HG03354 (cell line): ENCODE measurements around the gene BPIFB6.

ENCODE experiments used
- ATAC-seq: cut with Tn5 transposase; IDR thresholded peaks from one replicate; pipeline ENCODE4 v1.9.1; 2021; ENCODE audit warnings: mild to moderate bottlenecking; ENCODE audit not compliant: unreplicated experiment, poor library complexity, severe bottlenecking

BPIFB6 gene

DNA sequence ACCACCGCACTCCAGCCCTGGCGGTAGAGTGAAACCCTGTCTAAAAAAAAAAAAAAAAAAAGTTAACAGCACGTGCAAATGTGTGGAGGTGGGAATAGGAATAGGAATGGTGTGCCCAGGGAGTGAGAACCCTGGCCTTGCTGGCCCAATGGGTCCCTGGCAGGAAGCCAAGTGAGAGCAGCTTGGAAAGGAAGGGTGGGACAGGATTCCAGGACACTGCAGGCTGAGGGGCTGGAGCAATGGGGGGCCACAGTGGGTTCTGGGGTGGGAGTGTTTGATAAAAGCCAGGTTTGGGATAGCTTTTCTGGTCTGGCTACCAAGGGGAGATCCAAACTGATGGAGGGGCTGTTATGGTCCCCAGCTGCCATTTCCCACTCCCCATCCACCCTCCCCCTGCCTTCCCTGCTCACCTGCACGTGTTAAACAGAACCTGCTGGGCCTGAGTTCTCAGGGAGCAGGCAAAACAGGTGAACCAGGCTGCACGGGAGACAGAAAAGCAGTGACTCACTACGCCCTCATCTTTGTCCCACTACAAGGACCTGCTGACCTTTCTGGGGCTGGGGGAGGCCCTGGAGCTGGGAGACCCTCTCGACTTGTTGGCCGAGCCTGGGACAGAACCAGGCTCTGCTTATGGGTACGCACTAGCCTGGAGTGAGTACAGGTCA, 30.5 kb upstream of the BPIFB6 start:
- ATAC-seq: no peak

DNA sequence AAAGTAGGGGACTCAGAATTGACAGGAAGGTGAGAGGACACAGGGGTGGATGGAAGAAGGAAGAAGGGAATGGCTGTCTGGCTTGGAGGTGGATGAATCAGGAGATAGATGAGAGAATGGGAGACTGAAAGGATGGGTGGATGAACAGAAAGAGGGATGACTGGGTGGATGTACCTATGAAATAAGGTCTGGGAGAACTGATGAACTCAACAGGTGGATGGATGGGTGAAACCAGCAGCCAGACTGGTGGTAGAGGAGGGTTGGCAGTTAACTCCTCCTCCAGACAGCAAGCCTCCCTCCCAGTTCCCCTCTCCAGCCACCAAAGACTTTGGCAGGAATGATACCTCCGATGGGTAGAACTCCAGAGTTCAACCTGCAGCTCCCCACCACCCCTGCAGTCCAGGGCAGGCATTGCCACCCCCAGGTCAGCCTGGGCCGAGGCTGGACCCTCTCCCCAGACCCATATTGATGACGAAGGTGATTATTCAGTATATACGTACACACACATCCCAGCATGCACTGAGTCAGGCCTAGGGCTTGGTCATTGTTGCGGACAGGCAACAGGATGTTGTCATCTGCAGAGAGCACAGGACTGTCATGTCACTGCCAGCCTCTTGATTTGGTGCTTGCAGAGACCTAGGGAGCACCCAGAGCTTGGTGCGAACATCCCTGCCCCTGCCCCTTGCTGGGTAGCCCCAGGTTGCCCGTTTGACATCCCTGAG, 29.2 kb upstream of the BPIFB6 start:
- no peak for ATAC-seq

DNA sequence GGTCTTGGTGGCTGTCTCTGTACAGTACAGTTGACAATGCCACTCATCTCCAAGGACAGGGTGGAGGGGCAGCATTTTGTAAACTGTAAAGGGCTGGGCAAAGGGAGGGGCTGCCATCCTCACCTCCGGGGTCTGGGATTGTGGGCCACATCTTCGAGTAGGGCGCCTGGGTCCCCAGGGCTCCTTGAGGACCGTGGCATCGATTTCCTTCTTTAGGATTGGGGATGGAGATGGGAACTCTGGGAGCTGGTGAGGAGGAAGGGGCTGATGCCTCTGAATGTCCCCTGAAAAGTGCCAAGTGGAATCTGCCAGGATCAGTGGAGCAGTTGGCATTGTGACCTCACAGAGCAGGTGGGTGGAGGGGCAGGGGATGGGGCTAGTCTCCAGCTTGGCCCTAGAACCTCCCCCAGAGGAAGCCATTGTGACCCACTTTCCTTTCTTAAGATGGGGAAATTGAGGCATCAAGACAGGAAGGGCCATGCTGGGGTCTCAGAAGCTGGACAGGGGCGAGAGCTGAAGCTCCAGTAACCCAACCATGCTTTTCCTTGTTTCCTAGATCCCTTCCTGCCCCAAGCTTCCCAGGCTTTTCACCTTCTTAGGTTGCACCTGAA, 27.2 kb upstream of the BPIFB6 start, which contains the start of gene SUN5:
Gene SUN5, minus strand, starts transcription at position 293 of the 611 bp plus-strand sequence. Its CDS starts 93 bp downstream, at position 200.
- no peak for ATAC-seq

DNA sequence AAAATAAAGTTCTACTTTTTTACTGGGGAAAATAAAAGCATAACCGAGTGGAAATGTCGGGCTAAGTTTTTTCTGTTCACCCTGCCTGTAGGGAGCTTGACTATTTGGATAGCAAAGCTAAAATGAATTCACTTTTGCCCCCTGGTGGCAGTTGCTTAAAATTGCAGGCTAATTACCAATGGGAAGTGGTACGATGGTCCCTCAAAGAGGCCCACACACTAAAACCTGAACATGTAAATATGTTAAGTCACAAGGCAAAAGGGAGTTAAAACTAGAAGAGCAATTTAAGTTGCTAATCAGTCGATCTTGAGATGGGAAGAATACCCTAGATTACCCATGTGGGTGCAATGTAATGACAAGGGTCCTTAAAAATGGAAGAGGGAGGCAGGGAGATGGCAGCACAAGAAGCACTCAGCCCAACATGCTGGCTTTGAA, 26.3 kb upstream of the BPIFB6 start:
- no peak for ATAC-seq

DNA sequence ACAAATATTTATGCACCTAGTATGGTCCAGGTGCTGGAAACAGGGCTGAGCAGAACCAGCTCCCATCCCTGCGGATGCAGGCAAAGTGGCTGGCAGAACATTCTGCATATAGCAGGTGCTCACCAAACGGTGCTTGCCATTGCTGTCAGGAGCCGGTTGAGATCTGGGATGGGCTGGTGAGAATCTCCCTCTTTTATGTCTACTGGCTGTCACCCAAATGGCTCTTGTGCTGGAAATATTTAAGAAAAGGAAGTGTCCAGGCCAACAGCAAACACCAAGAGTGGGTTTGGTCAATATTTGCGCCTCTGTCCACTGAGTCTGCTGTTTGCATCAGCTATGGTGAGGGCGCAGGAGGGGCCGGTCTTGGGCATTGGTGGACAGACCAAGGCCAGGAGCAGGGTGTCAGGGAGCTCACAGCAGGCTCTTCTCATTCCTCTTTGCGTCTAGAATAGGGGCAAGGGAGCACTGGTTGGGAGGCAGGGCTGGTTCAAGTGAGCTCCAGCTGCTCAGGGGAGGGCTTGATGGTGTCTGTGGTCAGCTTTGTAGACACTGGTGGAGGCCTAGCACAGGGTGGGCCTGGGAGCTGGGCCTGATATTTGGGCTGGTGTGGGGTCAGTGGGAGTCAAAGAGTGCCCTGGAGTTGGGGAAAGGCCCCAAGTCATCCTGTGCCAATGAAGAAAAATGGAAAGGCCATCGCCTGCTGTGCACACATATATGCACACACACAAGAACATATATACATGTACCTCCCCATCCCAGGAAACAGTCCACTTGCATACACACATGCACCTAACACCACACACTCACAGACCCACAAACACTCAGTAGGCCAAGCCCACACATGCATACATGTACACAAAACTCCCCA, 25.3 kb upstream of the BPIFB6 start:
- ATAC-seq: no peak

DNA sequence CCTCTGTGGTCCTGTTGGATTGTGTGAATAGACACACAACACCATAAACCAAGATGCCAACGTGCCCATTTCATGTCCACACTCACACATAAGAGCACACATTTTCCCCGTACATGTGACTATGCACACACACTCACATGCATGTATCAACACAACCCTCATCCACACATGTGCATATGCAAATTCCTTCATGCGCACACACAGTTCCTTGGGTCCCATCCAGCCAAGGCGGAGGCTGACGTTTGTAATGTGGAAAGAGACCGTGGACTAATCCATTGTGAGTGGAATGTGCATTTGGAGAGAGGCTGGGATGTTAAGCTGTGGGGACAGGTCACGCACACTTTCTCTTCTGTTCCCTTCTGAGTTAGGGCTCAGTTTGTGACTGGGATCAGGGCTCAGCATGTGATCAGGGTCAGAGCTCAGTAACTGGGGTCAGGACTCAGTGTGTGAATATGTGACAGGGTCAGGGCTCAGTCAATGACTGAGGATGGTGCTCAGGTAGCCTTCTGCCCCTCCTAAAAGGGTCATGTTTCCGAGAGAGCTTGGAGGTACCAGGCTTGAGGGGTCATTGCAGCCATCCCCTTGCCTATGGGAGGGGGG, 24.6 kb upstream of the BPIFB6 start:
- no peak for ATAC-seq

DNA sequence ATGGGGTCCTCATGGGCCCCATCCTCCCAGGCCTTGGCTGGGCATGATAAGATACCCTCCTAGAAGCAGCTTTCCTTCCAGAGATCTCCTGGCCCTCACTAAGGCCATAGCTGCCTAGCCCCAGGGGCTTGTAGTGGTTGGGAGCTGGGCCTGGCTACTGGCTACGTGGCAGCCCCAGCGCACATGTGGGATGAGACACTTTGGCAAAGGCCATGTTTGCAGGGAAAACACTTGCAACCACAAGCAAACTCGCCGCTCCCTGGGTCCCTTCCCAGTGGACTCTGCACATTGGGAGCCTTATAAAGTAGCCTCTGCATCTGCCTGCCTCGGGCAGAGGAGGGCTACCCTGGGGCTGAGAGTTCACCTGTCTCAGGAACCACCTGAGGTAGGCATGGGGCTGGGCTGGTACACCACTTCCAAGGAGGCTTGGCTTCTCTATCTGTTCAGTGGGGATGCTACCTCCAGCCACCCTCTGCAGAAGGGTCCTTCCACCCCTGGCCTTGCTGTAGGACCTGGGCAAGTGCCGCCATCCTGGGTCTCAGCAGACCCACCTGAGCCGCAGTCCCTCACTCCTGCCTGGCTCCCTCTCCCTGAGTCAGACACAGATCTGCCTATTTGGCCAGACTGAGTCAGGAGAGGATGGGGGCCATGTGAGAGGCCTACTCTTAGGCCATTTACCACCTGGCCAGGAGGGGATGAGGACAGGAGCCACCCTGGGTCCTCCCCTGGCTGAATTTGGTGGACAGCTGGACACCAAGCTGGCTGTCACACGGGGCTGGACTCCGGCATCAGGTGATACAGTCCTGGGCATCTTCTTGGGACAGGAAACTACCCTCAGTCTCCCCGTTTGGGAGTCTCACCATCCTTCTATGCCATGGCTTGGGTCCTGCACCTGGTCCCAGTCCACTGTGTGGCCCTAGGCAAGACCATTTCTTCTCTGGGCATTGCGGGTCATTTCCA, 23.8 kb upstream of the BPIFB6 start, which contains the start of gene BPIFB2:
Gene BPIFB2, plus strand, starts transcription at position 329 of the 960 bp plus-strand sequence. CDS start 871 bp downstream, outside the sequence.
- ATAC-seq: no peak

DNA sequence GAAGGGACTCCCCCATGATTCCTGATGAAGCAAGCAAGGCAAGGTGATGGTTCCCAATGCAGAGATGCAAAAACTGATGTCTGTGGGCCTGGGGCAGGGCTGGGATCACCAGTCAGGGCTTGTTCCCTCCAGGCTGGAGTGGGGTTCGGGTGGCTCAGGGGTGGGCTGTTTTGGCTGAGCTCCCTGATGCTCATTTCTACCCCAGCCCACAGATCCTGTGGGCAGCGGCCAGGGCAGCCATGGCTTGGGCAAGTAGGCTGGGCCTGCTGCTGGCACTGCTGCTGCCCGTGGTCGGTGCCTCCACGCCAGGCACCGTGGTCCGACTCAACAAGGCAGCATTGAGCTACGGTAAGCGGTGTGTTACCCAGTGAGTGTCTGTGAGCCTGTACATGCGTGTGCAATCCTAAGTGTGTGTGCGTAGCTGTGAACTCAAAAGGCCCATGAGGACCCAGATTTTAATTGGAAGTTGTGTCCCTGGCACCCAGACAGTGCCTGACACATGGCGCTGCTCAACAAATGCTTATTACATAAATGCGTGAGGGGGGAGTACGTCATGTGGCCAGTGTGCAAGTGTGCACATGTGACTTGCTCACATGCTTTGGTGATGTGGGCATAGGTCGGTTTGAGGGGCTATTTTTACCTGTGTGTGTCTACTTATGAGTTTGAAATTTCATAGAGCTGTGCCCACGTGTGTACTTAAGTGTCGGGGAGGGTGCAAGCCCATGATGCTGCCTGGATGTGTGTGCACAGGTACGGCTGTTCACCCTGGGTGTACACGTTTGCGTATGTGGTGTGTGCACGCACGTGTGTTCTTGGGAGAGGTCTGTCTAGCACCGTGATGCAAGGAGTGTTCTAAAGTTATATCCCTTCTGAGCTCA, 22.9 kb upstream of the BPIFB6 start:
- no peak for ATAC-seq

DNA sequence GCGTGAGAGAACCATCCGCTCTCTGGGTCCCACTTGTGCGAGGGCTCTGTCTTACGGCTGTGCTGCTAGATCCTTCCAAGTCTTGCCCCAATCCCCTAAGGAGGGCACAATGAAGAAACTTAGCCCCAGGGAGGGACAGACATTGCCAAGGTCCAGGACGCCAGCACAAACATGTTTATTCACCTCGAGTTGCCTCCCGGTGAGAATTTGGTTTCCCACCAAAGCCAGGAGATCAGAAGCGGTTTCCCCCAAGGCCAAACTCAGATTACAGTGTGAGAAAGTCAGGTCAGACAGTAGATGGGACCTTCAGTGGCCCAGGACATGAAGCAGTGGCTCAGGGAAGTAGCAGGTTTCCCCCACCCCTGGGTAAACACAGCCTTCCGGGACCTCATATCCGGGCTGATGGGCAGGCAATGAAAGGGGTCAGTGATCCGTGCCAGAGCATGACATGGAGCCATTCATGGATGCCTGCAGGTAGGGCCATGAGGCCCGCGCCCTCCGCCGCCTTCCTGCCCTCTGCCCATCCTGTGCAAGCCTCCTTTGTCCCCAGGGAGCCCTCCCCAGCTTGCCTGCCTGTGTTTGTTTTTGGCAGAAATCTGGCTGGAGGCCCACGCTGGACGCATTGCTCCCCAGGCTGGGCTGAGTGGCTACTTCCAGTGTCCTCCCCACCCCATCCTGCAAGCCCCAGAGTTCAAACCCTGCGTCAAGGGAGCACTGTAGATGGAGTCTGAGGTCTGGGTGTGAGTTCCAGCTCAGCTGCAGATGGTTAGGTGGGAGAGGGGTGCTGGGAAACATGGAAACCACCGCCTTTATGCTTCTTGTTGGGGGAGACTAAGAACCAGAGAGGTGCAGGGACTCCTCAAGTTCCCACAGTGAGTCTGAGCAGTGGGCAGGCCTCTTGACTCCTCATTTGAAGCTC, 22.0 kb upstream of the BPIFB6 start:
- no peak for ATAC-seq

DNA sequence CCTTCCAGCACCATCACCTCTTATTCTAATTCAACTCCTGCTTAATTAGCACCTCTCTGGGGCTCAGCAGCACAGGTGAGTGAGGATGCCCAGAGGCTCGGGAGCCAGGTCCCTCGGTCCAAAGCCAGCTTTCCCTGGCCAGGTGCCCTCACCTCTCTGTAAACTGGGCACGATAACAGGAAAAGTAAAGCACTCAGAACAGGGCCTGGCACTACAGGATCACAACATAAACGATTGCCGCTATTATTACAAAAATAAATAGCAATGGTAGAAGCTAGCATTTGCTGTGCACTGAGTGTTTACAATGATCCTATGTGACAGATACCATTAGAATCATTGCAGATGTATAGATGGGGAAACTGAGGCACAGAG, 21.3 kb upstream of the BPIFB6 start:
- no peak for ATAC-seq

DNA sequence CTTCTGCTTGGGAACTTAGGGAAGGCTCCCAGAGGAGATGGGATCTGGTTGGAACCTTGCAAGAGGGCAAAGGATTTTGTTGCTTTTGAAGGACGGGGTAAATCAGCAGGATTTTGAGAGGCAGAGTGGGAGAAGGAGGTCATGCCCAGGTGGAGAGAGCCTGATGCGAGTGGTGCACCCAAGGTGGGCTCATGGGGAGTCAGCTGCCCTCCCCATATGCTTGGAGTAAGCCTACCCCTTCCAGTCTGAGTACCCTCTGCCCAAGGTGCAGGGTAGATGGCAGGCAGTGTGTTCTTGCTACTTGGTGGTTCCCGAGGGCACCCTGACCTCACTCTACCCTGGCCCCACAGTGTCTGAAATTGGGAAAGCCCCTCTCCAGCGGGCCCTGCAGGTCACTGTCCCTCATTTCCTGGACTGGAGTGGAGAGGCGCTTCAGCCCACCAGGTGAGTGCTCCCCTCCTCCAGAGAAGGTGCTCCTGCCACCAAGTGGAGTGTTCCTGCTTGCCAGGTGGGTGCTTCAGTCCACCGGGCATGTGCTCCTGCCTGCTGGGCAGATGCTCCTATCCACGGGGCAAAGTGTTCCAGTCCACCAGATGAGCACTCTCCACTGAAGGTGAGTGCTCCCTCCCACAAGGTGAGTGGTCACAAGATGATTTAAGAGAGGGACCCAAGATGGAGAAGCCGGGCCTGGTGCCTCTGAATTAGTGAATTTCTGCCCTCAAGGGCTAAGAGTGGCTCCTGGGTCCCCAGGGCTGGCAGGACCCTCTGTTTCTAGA, 20.6 kb upstream of the BPIFB6 start:
- ATAC-seq: no peak

DNA sequence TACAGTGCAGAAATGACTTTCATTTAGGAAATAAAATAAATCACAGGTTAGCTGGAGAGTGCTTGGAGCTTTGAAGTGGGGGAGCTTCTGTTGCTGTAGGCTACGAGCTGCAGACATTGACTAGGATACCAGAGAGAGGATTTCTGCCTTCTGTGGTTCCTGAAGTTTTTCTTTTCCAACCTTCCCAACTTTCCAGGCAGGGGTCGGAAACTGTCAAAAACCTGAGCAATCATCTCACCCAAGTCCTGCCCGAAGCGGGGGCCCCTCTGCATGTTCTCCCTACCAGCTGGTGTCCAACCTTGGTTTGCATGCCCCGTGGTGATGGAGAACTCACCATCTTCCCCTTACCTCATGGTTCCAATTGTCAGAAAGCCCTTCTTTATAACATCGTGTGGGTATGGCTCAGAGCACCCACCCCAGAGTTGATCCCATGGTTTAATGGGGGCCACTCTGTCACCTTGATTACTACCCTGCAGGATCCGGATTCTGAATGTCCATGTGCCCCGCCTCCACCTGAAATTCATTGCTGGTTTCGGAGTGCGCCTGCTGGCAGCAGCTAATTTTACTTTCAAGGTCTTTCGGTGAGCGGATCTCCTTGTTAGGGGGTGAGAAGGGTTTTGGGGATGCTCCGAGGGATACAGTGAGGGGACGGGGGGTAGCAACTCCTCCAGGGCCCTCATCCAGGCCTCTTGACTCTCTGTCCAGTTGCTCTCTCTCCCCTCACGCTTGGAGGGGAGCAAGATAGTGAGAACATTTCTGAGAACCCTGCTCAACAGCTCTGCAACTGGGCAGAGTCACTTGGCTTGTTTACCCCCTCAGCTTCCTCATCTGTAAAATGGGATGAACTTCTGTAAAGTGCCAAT, 18.9 kb upstream of the BPIFB6 start:
- ATAC-seq: no peak

DNA sequence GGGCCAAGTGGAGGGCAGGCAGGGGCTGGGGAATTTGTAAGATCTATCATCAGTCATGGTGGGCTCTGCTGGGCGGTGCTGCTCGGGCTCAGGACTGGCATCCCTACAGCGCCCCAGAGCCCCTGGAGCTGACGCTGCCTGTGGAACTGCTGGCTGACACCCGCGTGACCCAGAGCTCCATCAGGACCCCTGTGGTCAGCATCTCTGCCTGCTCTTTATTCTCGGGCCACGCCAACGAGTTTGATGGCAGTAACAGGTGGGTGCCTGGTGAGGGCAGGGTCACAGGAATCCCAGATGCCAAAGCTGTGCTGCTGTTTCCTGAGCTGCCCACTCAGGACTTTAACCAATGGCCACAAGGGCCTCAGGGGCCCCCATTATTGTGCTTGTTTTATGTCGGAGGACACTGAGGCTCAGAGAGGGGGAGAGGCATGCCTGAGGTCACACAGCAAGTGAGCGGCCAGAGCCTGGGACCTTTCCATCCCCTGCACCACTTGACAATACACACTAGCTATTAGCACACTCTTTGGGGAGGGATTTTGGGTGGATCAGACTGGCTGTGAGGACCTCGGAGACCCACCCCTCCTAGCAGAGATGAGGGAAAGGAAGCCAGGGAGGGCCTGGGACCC, 17.6 kb upstream of the BPIFB6 start:
- no peak for ATAC-seq

DNA sequence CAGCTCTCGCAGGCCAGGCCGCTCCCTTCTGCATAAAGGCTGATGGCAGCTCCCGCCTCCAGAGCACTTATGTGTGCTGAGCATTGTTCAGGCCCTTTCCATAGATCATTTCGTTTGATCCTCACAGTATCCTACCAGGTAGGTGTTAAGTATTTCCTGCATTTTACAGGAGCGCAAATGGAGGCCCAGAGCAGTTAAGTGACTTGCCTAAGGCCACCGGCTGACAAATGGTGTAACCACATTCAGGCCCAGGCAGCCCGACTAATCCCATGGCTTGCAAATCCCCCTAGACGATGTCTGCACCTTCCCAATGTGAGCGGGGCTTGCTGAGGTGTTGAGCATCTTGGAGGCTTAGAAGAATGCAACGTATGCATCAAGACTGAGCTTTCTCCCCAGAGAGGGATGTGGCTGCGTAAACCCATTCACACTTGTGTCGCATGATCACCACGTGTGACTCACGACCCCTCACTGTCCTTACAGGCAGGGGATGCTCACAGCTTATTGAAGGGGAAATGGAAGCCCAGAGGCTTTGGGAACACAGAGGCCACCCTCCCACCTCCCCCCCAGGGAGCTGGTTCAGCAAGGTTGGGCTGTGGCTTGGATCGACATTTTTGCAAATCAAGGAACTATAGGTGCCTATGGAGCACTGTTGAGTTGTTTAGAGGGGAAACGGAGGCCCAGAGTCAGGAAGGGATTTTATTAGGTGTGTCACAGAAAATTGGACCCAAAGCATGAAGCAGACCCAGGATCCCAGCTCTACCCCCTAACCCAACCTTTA, 16.9 kb upstream of the BPIFB6 start:
- ATAC-seq: no peak
